Suprapubic skin (tissue), 4 donors: ENCODE data around the gene PGA5.

ENCODE experiments used
- EP300 ChIP-seq: sonication (generic); formaldehyde crosslinking; IDR thresholded peaks from one replicate; pipeline ENCODE4 v1.6.1; 2017; ENCODE audit warnings: antibody characterized with exemption
- POLR2A ChIP-seq, 2 donors: fragments of 450-650 bp; IDR thresholded peaks; one replicate each; pipeline ENCODE4 v1.6.1; 2017; ENCODE audit warnings: antibody characterized with exemption in 2 of 2, mild to moderate bottlenecking in 2 of 2, moderate library complexity in 2 of 2
- POLR2AphosphoS5 ChIP-seq, 3 donors: sonication (generic); formaldehyde crosslinking; IDR thresholded peaks; one replicate each; pipeline ENCODE4 v1.6.1; 2017; ENCODE audit warnings: antibody characterized with exemption in 3 of 3
- TF ChIP-seq, protein P1 (sequence below), 2 donors: fragments of 200-600 bp in 1 of 2; fragments of 450-650 bp in 1 of 2; sonication (generic) in 1 of 2; IDR thresholded peaks; one replicate each; pipeline ENCODE4 v1.5.1; 2016 to 2019; ENCODE audit warnings: antibody characterized with exemption in 2 of 2, mild to moderate bottlenecking in 1 of 2, moderate library complexity in 1 of 2

DNA sequence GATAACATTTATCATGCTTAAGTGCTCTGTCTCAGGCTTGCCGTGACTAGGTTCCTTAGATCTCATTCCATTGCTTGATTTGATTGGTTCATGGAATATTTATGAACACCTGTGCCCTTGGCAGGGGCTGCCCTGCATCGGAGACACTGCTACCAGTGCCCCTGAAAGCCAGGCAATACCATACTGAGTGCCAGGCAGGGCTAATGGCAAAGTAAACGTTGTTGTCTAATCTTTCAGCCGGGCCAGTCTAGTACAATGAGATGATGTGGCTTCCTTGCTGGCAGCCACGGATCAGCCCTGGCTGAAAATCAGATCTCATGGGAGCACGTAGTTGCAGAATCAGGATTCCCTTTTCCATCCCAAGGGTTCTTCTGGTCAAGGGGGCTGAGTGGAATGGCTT is 42.6 kb upstream of the PGA5 start:
- TF ChIP-seq EP300 (no peak), POLR2AphosphoS5 (IDR thresholded peaks at IDR 0.05) (no peak), POLR2A (IDR thresholded peaks at IDR 0.05) (no peak)
- TF ChIP-seq, protein P1, sequence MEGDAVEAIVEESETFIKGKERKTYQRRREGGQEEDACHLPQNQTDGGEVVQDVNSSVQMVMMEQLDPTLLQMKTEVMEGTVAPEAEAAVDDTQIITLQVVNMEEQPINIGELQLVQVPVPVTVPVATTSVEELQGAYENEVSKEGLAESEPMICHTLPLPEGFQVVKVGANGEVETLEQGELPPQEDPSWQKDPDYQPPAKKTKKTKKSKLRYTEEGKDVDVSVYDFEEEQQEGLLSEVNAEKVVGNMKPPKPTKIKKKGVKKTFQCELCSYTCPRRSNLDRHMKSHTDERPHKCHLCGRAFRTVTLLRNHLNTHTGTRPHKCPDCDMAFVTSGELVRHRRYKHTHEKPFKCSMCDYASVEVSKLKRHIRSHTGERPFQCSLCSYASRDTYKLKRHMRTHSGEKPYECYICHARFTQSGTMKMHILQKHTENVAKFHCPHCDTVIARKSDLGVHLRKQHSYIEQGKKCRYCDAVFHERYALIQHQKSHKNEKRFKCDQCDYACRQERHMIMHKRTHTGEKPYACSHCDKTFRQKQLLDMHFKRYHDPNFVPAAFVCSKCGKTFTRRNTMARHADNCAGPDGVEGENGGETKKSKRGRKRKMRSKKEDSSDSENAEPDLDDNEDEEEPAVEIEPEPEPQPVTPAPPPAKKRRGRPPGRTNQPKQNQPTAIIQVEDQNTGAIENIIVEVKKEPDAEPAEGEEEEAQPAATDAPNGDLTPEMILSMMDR (IDR thresholded peaks at IDR 0.05), result no peak
